ENCODE results near the gene SMAD3. TPM values are rescaled to one million over a fixed set of nuclear protein-coding genes. Genes with fewer than 3 reads are reported as not detected.

Gene SMAD3
- total RNA-seq, 4 donors from 2014 or later: 41.9 to 94.9 (median 56.1) TPM

DNA sequence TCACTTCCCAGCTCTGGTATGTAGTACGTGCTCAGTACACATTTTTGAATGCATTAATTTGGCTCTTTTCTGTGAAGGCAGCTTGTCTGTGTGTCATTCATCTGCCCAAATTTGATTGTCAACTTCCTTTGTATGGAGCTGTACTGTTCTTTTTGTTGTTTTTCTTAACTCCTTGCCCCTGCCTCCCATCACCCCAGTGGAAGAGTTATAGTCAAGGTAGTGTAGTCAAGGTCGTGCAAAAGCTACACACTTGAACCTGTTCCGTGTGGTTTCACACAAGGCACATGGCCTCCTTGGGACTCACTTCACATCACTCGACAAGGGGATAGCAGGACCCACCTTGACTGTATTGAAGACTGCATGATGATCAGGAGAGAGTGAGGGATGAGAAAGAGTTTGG, 37.6 kb downstream of the SMAD3 start:
- Histone ChIP-seq H3K36me3 (no peaks in the 10 kb centered on the region), H3K4me1 (peaks cover 91% of the 10 kb centered on the region), H3K9me3 (no peaks in the 10 kb centered on the region), H3K27me3 (no peaks in the 10 kb centered on the region), H3K27ac (no peak overlapping the region), H3K4me3 (no peak overlapping the region)
- WGBS: 100% methylated on average over 4 of the region's 4 CpGs
- TF ChIP-seq POLR2AphosphoS5 (IDR thresholded peaks at IDR 0.05): no peak
- no peak for TF ChIP-seq EP300 (IDR thresholded peaks at IDR 0.05)
- TF ChIP-seq, protein P1, sequence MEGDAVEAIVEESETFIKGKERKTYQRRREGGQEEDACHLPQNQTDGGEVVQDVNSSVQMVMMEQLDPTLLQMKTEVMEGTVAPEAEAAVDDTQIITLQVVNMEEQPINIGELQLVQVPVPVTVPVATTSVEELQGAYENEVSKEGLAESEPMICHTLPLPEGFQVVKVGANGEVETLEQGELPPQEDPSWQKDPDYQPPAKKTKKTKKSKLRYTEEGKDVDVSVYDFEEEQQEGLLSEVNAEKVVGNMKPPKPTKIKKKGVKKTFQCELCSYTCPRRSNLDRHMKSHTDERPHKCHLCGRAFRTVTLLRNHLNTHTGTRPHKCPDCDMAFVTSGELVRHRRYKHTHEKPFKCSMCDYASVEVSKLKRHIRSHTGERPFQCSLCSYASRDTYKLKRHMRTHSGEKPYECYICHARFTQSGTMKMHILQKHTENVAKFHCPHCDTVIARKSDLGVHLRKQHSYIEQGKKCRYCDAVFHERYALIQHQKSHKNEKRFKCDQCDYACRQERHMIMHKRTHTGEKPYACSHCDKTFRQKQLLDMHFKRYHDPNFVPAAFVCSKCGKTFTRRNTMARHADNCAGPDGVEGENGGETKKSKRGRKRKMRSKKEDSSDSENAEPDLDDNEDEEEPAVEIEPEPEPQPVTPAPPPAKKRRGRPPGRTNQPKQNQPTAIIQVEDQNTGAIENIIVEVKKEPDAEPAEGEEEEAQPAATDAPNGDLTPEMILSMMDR (IDR thresholded peaks at IDR 0.05): no peak
- no peak for TF ChIP-seq POLR2A (IDR thresholded peaks at IDR 0.05)
- no peak for DNase-seq (ENCODE audit: low spot score in 2 of 2)

DNA sequence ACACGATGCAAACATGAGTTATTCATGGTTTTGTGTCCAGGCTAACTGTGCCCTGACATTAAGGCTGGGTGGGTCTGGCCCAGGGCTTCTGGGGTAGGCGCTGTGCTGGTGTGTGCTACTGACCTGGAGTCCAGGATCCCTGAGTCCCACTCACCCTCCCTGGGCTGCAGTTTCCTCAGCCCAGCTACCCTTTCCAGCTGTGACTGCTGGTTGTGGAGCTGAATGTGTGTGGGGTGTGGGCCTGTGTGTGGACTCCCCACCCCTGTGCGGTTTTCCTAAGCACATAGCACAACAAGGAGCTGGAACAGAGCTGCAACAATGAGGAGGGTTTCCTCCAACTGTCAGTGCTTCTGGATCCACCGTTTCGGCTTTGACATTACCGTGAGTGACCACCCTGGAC, 38.0 kb downstream of the SMAD3 start:
- Histone ChIP-seq H3K4me1 (peaks cover 91% of the 10 kb centered on the region), H3K27me3 (no peaks in the 10 kb centered on the region), H3K9me3 (no peaks in the 10 kb centered on the region), H3K4me3 (no peak overlapping the region), H3K27ac (peak overlapping the region; percentile 11), H3K36me3 (no peaks in the 10 kb centered on the region)
- TF ChIP-seq EP300 (IDR thresholded peaks at IDR 0.05) (no peak), POLR2AphosphoS5 (IDR thresholded peaks at IDR 0.05) (no peak), POLR2A (IDR thresholded peaks at IDR 0.05) (no peak)
- TF ChIP-seq, protein P1 (IDR thresholded peaks at IDR 0.05): no peak
- DNase-seq (ENCODE audit: low spot score in 2 of 2): no peak
- WGBS: 79% methylated on average over 6 of the region's 6 CpGs

DNA sequence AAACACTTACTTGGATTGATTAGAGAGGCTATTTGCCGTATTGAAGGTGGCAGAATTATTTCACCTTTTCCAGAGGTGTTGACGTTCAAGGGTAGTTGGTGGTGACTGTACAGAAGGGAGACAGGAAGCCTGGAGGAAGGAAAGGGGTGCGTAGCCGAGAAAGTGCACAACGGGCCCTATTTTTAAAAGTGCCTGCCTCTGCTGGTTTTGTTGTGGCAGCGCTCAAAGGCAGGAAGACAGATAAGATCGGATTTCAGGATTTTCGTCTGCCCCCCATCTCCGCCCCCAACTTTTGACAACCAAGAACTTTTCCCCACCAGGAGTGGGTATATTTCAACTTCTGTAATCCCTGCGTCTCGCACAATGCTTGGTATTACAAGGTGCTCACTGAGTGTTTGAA, 38.5 kb downstream of the SMAD3 start:
- no peak for DNase-seq (ENCODE audit: low spot score in 2 of 2)
- Histone ChIP-seq H3K4me3 (no peak overlapping the region), H3K9me3 (no peaks in the 10 kb centered on the region), H3K27ac (peak overlapping the region; percentile 11), H3K4me1 (peaks cover 91% of the 10 kb centered on the region), H3K27me3 (no peaks in the 10 kb centered on the region), H3K36me3 (no peaks in the 10 kb centered on the region)
- 76% methylated on average over 11 of the region's 11 CpGs for WGBS
- no peak for TF ChIP-seq POLR2AphosphoS5 (IDR thresholded peaks at IDR 0.05)
- TF ChIP-seq EP300 (IDR thresholded peaks at IDR 0.05): no peak
- TF ChIP-seq, protein P1 (IDR thresholded peaks at IDR 0.05): no peak
- TF ChIP-seq POLR2A (IDR thresholded peaks at IDR 0.05): no peak

DNA sequence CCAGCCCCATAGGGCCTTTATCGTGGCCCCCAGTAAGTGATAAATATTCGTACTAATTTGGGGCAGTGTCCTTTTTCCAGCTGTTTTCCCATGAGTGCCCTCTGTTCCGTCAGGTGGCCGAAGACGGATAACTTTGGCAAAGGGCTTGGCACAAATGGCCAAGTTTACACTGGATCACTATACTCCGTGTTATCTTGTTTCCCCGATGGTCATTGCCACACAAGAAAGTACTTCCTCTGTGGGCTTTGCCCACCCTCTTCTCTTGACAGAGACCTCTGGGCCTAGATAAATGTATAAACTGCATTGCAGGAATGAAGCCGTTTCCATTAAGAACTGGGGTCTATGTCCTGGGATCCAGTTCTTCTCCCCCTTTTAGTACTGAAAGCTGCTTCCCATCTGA, 39.1 kb downstream of the SMAD3 start:
- WGBS: 90% methylated on average over 8 of the region's 8 CpGs

DNA sequence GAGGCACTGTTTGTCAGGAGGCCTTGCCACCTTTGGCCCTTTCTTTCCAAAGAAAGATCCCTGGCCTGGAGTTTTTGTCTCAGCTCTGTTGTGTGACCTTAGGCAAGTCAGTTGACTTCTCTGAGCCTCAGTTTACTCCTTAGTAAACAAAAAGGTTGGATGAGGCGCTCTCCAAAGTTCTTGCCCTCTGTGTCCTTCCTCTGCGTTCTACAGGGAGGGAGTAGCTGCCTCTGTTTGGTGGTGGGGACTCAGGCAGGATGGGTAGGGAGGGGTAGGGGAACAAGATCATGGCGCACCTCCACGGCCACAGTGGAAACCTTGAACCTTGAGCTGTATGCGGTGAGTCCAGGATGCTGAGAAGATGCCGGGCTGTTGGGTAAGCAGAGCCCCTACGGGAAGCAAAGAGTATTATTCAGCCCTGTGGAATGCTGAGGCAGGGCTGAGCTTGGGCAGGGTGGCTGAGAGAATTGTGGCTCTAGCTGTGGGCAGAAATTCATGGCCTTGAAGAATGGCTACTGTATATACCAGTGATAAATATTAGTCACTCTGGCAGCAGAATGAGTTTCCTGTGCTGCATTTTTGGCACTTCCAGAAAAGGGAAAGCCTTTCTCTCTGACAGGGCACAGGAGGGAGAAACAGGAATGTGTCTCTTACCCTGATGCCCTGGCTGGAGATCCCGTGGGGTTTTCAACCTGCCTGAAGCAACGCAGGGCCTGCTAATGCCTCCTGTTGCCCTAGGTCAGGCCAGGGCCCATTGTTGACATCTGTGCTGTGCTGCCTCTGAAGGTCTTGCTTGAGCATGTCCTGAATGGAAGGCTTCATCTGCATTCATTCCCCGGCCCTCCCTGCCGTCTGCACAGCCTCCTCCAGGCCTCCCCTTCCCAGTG, 39.9 kb downstream of the SMAD3 start:
- Histone ChIP-seq H3K4me1 (peaks cover 92% of the 10 kb centered on the region), H3K36me3 (no peaks in the 10 kb centered on the region), H3K4me3 (no peak overlapping the region), H3K27ac (peak overlapping the region; percentile 78), H3K9me3 (no peaks in the 10 kb centered on the region), H3K27me3 (no peaks in the 10 kb centered on the region)
- 47% methylated on average over 11 of the region's 11 CpGs for WGBS
- TF ChIP-seq POLR2AphosphoS5 (IDR thresholded peaks at IDR 0.05): peak in 2 of 3 donors; percentile 23 to 24
- TF ChIP-seq, protein P1 (IDR thresholded peaks at IDR 0.05): peak in 1 of 2 donors; percentile 28
- TF ChIP-seq EP300 (IDR thresholded peaks at IDR 0.05): no peak
- no peak for TF ChIP-seq POLR2A (IDR thresholded peaks at IDR 0.05)
- DNase-seq (ENCODE audit: low spot score in 2 of 2): peak in 1 of 2 donors; percentile 75

More for the DNA sequence above, 39.1 kb downstream of the SMAD3 start:
- Histone ChIP-seq H3K9me3 (no peaks in the 10 kb centered on the region), H3K36me3 (no peaks in the 10 kb centered on the region), H3K4me3 (no peak overlapping the region), H3K4me1 (peaks cover 91% of the 10 kb centered on the region), H3K27ac (peak overlapping the region; percentile 78), H3K27me3 (no peaks in the 10 kb centered on the region)
- DNase-seq (ENCODE audit: low spot score in 2 of 2): no peak
- TF ChIP-seq EP300 (IDR thresholded peaks at IDR 0.05): no peak
- no peak for TF ChIP-seq POLR2AphosphoS5 (IDR thresholded peaks at IDR 0.05)
- TF ChIP-seq, protein P1 (IDR thresholded peaks at IDR 0.05): no peak
- TF ChIP-seq POLR2A (IDR thresholded peaks at IDR 0.05): no peak

Measured in suprapubic skin (tissue), 4 donors.